Measurements from ENCODE around the gene CCN5. TPM values are rescaled to one million over a fixed set of nuclear protein-coding genes. Genes with fewer than 3 reads are reported as not detected.
A peak's percentile ranks its signal among the peaks of the same experiment; 100 is the strongest.

CCN5 gene
- total RNA-seq, 6 experiments from 2014 or later: 0.92 to 6.1 (median 1.5) TPM

- ATAC-seq (peak; percentile 53 to 64 (median 61)), DNase-seq (peak in 1 of 3 donors; percentile 52)
- Histone ChIP-seq H3K4me3 (no peak overlapping the region), H3K36me3 (no peaks in the 10 kb centered on the region), H3K27me3 (no peaks in the 10 kb centered on the region), H3K27ac (no peak overlapping the region), H3K9me3 (no peaks in the 10 kb centered on the region), H3K4me1 (peaks cover 0 to 4% (median 0%) of the 10 kb centered on the region in 4 donors)
- intact Hi-C loops (cut with DNase I): loop anchor here in 1 of 2 donors (5.0 kb wide), 1 partner anchor 51 kb away; no protein-coding TSS in a partner anchor
- WGBS (ENCODE audit: insufficient coverage, low coverage, low lambda C conversion rate, missing lambda C conversion rate): 23% methylated on average over 5 of the region's 7 CpGs
- TF ChIP-seq POLR2A (IDR thresholded peaks at IDR 0.05) (no peak), CTCF (IDR thresholded peaks at IDR 0.05) (peak; percentile 68 to 86 (median 72))
Measured at GRCh38 chr20:44733341-44734069, 18.3 kb downstream of the CCN5 start.

GRCh38 chr20:44734938-44735337, 19.8 kb downstream of the CCN5 start:
- Histone ChIP-seq H3K9me3 (no peaks in the 10 kb centered on the region), H3K27me3 (no peaks in the 10 kb centered on the region), H3K36me3 (no peaks in the 10 kb centered on the region), H3K27ac (no peak overlapping the region), H3K4me1 (peaks cover 0 to 4% (median 0%) of the 10 kb centered on the region in 4 donors), H3K4me3 (no peak overlapping the region)
- intact Hi-C loops (cut with DNase I): loop anchor here in 1 of 2 donors (5.0 kb wide), 1 partner anchor 53 kb away; no protein-coding TSS in a partner anchor
- ATAC-seq (no peak), DNase-seq (no peak)
- no peak for TF ChIP-seq CTCF (IDR thresholded peaks at IDR 0.05)
- no peak for TF ChIP-seq POLR2A (IDR thresholded peaks at IDR 0.05)
- 83% methylated on average over 2 of the region's 3 CpGs for WGBS (ENCODE audit: insufficient coverage, low coverage, low lambda C conversion rate, missing lambda C conversion rate)

- Histone ChIP-seq H3K9me3 (no peaks in the 10 kb centered on the region), H3K4me1 (peaks cover 0 to 4% (median 0%) of the 10 kb centered on the region in 4 donors), H3K27ac (no peak overlapping the region), H3K36me3 (no peaks in the 10 kb centered on the region), H3K27me3 (no peaks in the 10 kb centered on the region), H3K4me3 (peak overlapping the region in 1 of 3 donors; percentile 19)
- WGBS (ENCODE audit: insufficient coverage, low coverage, low lambda C conversion rate, missing lambda C conversion rate): 82% methylated on average over 3 of the region's 4 CpGs
- no peak for ATAC-seq
- intact Hi-C loops (cut with DNase I): no loop called here
- DNase-seq: no peak
- TF ChIP-seq CTCF (IDR thresholded peaks at IDR 0.05) (no peak), POLR2A (IDR thresholded peaks at IDR 0.05) (no peak)
Measured at GRCh38 chr20:44735816-44736169, 20.6 kb downstream of the CCN5 start.

GRCh38 chr20:44736170-44737021, 21.2 kb downstream of the CCN5 start:
- intact Hi-C loops (cut with DNase I): no loop called here
- peak overlapping the region in 1 of 3 donors; percentile 19 for H3K4me3 ChIP-seq
- 14% methylated on average over 6 of the region's 6 CpGs for WGBS (ENCODE audit: insufficient coverage, low coverage, low lambda C conversion rate, missing lambda C conversion rate)

More at GRCh38 chr20:44736170-44737021, 21.2 kb downstream of the CCN5 start:
- TF ChIP-seq CTCF (IDR thresholded peaks at IDR 0.05) (peak in 2 of 4 donors; percentile 12 to 26), POLR2A (IDR thresholded peaks at IDR 0.05) (no peak)
- H3K9me3 ChIP-seq: no peaks in the 10 kb centered on the region
- DNase-seq: peak in 2 of 3 donors; percentile 61 to 79
- ATAC-seq: peak; percentile 91 to 95 (median 94)
- H3K27me3 ChIP-seq: no peaks in the 10 kb centered on the region
- H3K36me3 ChIP-seq: no peaks in the 10 kb centered on the region
- H3K4me1 ChIP-seq: peaks cover 0 to 4% (median 0%) of the 10 kb centered on the region in 4 donors
- H3K27ac ChIP-seq: peak overlapping the region in 1 of 3 donors; percentile 22
